Activated T-helper 1 cell treated with anti-CD3 and anti-CD28 coated beads, Interleukin-2, amount 50 U/mL, for 16 hours (primary cell): ENCODE data around the gene SYT14.
"Not testable (repeated sequence)": the region's sequence is repeated elsewhere in the genome, so short reads cannot be mapped to it uniquely, and the experiment has no call there.

Experiments
- DNase-seq, 2 donors: peaks; one replicate each; pipeline ENCODE4 v3.0.0-alpha.2; 2020; ENCODE audit warnings: low read depth in 1 of 2, low spot score in 1 of 2

Gene SYT14

GRCh38 chr1:210112906-210113305 is 174.9 kb downstream of the SYT14 start:
- not testable (repeated sequence) for DNase-seq

- no peak for DNase-seq
Measured at GRCh38 chr1:210117198-210117597, 179.2 kb downstream of the SYT14 start.

DNA sequence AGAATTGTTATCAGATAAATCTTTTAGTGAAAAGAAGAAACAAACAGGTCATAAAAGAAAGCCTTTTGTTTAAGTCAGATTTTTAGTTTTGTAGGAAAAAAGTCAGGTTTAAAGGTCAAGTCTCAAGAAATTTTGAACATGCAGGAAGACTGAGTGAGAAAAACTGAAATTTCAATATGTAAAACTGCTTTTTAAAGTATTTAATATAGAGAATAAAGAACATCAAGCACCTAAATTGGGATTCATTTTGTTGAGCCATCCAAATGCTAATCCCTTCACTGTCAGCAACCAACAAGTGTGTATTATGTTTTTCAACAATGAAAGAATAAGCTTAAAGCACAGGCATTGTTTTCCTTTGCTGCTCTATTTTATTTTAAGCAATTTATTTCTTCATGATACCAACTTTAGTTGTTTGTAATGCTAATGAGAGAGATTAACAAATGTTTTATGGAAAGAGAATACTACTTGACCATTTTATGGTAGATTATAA is 179.7 kb downstream of the SYT14 start:
- no peak for DNase-seq

DNA sequence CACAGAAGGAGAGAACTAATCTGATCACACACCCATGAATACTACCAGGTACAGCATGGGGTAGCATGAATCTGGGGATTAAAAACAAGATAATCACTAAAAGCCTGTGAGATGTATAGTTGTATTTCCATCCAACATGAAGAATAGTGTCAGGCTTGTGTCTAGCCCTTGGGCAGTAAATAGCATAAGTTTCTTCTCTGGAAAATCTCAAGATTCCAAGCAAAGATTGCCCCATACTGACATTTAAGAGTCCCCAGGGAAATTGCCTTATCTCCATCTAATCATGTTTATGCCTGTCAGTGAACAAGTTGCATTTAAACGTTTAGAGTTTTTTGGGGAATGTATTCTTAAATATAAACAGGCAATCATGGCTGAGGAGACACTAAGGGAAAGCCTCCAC is 185.4 kb downstream of the SYT14 start:
- DNase-seq, result no peak

GRCh38 chr1:210123924-210124589 is 186.0 kb downstream of the SYT14 start:
- DNase-seq, result no peak

GRCh38 chr1:210124736-210125135 is 186.7 kb downstream of the SYT14 start:
- no peak for DNase-seq

GRCh38 chr1:210125143-210125542 is 187.1 kb downstream of the SYT14 start:
- DNase-seq, result no peak

DNA sequence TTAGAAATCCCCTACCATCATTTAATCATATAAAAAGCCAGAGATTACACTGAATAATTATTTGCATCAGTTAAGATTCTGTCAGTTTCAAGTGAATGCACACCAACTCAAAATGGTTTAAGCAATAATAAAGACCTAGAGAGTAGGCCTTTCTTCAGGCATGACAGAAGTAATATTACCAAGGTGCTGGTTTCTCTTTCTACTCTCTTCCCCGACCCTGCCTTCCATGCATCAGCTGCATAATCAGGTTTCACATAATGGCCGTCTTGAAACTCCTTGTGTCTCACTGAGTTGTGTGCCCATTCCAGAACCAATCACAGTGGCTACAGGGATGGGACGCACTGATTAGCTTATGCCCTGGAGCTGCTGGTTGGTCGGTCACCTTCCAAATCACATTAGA is 191.1 kb downstream of the SYT14 start:
- no peak for DNase-seq

DNA sequence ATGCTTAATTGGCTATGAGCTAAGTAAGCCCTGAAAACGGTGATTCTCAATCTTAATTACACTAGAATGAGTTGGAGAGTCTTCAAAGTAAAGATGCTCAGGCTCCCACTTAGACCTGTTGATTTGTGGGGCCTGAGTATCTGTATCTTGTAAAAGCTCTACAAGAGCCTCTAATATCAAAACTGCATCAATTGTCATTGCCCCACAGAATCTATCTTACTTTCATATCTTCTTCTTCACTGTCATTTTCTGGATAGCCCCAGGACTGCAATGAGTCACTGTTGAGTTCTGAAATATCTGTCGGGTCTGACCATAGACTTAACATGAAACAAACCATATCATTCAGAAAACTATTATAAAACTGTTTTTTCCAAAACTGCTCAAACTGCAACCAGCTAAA is 191.7 kb downstream of the SYT14 start:
- no peak for DNase-seq

- DNase-seq, result no peak
Measured at GRCh38 chr1:210132582-210132981, 194.6 kb downstream of the SYT14 start.

- DNase-seq, result no peak
Measured at GRCh38 chr1:210143465-210144062, 205.5 kb downstream of the SYT14 start.

DNA sequence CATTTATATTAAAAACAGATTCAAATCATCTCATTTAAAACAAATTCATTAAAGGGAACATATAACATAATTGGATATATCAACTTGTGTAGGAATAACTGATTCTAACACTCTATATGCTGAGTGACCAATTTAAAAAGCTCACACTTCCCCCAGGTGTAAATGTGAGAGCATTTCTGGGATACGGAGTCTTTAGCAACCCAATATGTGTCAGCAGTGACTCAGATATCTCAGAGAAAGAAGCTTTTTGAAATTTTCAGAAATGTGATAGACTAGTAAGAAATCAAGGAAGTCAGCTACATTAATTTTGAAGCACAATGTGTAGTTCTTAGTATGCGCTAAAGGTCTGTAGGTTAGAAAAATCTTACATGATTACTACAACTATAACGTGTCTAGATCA is 206.7 kb downstream of the SYT14 start:
- no peak for DNase-seq

DNA sequence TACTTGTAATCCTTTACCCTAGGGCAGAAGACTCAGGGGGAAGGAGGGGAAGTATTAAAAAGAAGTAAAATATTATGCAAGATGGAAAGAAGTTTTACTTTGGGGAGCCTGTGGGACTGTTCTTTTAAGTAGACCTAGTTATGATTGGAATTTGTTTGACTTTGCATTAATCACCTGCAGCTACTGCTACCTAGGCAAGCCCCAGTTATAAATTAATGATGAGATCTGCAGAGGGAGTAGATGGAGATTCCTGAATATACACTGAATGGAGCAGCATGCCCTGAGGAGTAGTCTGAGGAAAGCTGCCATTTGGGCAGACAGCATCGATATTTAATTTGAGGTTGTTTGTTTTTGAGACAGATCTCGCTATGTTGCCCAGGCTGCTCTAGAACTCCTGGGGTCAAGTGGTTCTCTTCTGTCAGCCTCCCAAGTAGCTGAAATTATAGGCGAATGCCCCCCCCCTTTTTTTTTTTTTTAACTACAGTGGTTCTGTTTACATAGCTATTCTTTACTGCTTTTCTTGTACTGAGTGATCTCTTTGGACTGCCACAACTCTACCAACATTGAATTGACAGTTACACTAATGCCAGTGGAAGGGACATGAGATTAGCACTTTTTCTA is 213.1 kb downstream of the SYT14 start:
- DNase-seq, result no peak

DNA sequence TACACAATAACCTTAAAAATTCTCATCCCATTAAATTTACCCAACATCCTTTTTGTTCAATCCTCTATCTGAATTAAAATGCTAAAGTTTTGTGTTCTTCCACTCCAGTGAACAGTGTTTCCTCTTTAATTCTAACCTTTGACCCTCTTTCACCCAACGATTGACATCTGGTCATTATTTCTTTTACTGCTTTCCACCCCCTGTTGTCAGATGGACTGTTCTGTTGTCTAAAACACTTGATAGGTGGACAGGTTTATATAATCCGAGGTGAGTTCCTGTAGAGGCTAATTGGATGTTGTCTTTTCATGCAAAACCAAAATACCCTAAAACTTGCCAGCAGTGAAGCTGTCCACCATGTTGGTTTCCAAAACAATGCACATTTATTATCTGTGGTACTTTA is 221.2 kb downstream of the SYT14 start:
- no peak for DNase-seq

GRCh38 chr1:210170220-210170619 is 232.2 kb downstream of the SYT14 start:
- DNase-seq, result no peak

DNA sequence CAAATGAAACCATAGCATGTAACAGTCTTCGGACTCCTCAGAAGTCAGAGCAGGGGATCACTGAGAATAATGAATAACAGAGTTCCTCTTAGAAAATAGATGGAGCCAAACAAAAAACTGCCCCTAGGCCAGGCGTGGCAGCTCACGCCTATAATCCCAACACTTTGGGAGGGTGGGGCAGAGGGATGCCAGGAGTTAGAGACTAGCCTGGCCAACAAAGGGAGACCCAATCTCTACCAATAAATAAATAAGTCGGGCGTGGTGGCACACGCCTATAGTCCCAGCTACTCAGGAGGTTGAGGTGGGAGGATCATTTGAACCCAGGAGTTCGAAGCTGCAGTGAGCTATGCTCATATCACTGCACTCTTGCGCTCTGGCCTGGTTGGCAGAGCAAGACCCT is 236.1 kb downstream of the SYT14 start:
- DNase-seq, result no peak

GRCh38 chr1:210185063-210185462 is 247.0 kb downstream of the SYT14 start:
- DNase-seq, result no peak

- not testable (repeated sequence) for DNase-seq
Measured at GRCh38 chr1:210187849-210188606, 250.0 kb downstream of the SYT14 start.

- no peak for DNase-seq
Measured at GRCh38 chr1:210189426-210189825, 251.4 kb downstream of the SYT14 start.

DNA sequence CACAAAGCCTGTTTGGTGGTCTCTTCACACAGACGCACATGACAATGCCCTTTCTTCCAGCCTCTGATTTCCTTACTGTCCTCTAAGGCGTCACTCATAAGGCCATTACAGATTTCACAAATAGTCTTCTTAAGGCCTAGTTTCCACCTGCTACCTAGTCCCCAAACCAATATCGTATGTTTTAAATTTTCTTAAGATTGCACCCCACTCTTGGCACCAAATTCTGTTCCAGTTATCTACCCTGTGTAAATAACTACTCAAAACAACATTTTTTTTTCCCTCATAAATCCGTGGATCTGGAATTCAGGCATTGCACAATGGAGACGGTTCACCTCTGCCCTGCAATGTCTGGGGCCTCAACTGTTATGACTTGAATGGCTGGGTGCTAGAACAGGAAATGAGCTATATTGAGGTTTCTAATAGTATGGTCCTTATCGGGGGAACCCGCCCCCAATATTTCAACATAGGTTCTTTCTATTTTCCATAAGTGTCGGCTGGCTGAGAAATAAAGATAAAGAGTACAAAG is 257.7 kb downstream of the SYT14 start:
- DNase-seq, result no peak

GRCh38 chr1:210196266-210196665 is 258.2 kb downstream of the SYT14 start:
- not testable (repeated sequence) for DNase-seq

DNA sequence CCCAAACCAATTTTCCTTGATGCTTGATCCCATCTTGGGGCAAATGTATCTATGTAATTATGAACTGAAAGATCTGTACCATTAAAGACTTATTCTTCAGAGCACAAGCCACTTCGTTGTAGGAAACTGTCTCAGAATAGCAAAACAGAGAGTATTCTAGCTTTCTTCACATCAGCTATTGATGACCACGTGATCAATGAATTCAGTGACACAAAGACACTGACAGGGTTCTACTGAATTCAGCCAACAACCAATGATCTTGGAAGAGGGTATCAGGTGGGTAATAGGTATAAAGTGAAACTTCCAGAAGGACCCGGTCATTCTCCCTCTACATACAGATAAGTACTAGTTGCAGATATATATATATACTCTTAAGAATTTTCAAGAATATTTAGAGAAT is 260.8 kb downstream of the SYT14 start:
- DNase-seq, result no peak
